K562 (cell line): ENCODE results near the gene PDCL3. TPM values are rescaled to one million over a fixed set of nuclear protein-coding genes. Genes with fewer than 3 reads are reported as not detected.
A peak's percentile ranks its signal among the peaks of the same experiment; 100 is the strongest.

Source experiments
- ATAC-seq: fragments of 200-7000 bp; cut with Tn5 transposase; 3 replicates; pipeline ENCODE4 v1.9.1; 2020; ENCODE audit warnings: moderate library complexity
- BruUV-seq: library from RNA; stranded (reverse); fragments of 400-500 nt; replicated peaks from 2 replicates; lab custom pipeline; 2021; lab: Mats Ljungman, UMichigan
- CTCF ChIA-PET: fragments of 300-600 bp; formaldehyde crosslinking; extraction: SDS; loops from one replicate; lab custom pipeline; 2021; ENCODE audit warnings: low intra/inter-chr PET ratio; lab: Yijun Ruan, JAX
- POLR2A ChIA-PET: fragments of 300-600, 350-650 bp; sonication (Branson Sonifier 250); formaldehyde crosslinking; extraction: SDS; loops from one replicate; lab custom pipeline; 2021; ENCODE audit warnings: antibody characterized with exemption, inconsistent platforms; lab: Yijun Ruan, JAX
- DNase-seq, 4 experiments: peaks; one replicate each; pipeline versions ENCODE4 v3.0.0 to v3.0.0-alpha.2; 2011 to 2018; ENCODE audit warnings: low spot score in 3 of 4, mixed read lengths in 3 of 4; ENCODE audit errors: extremely low read depth in 1 of 4
- FAIRE-seq: peaks from 2 replicates; lab custom pipeline; 2011; peaks lifted over from hg19 to GRCh38; lab: Jason Lieb, UNC
- H2AFZ ChIP-seq: 2 replicates; pipeline ENCODE4 v1.6.0; 2011; ENCODE audit warnings: low read depth, low read length, control low read depth, inconsistent platforms
- H3K27ac ChIP-seq: fragments of 200-600 bp; 3 replicates; pipeline ENCODE4 v1.8.0; 2011; ENCODE audit warnings: low read depth, mild to moderate bottlenecking, control low read depth, inconsistent platforms, low read length, moderate library complexity, mixed read lengths; ENCODE audit errors: extremely low read depth
- H3K27me3 ChIP-seq, 2 experiments: fragments of 300-600 bp in 1 of 2; 2 replicates in 1 of 2; 3 replicates in 1 of 2; pipeline versions ENCODE4 v1.6.0 to v1.8.0; 2011; ENCODE audit warnings: inconsistent platforms in 2 of 2, low read length in 2 of 2, mild to moderate bottlenecking in 1 of 2, mixed read lengths in 1 of 2, moderate library complexity in 1 of 2; ENCODE audit not compliant: control insufficient read depth in 2 of 2, insufficient read depth in 2 of 2
- H3K36me3 ChIP-seq: fragments of 300-600 bp; 3 replicates; pipeline ENCODE4 v1.8.0; 2011; ENCODE audit warnings: mild to moderate bottlenecking, low read length, inconsistent platforms; ENCODE audit not compliant: control insufficient read depth, insufficient read depth
- H3K4me1 ChIP-seq, 2 experiments: fragments of 200-600 bp in 1 of 2; replicated peaks in 1 of 2; 2 replicates in 1 of 2; 3 replicates in 1 of 2; pipeline versions ENCODE4 v1.5.1 to v1.8.0; 2011; ENCODE audit warnings: inconsistent platforms in 2 of 2, low read length in 2 of 2, mild to moderate bottlenecking in 1 of 2, mixed read lengths in 1 of 2, moderate library complexity in 1 of 2; ENCODE audit not compliant: control insufficient read depth in 2 of 2, insufficient read depth in 2 of 2
- H3K4me2 ChIP-seq: 2 replicates; pipeline ENCODE4 v1.6.1; 2011; ENCODE audit warnings: low read length, control low read depth, inconsistent platforms, mixed read lengths; ENCODE audit not compliant: insufficient read depth
- H3K4me3 ChIP-seq: fragments of 200-600 bp; sonication (generic), shearing (Covaris generic); 2 replicates; pipeline ENCODE4 v1.5.1; 2016; ENCODE audit warnings: control low read depth, inconsistent platforms
- H3K79me2 ChIP-seq: fragments of 200-600 bp; 3 replicates; pipeline ENCODE4 v1.8.0; 2011; ENCODE audit warnings: low read length, inconsistent platforms; ENCODE audit not compliant: control insufficient read depth, insufficient read depth
- H3K9ac ChIP-seq, 2 experiments: 2 replicates each; pipeline versions ENCODE4 v1.6.0 to v1.6.1; 2011; ENCODE audit warnings: low read depth in 2 of 2, low read length in 2 of 2, control low read depth in 1 of 2, inconsistent platforms in 1 of 2, mild to moderate bottlenecking in 1 of 2, mixed read lengths in 1 of 2; ENCODE audit not compliant: insufficient read depth in 1 of 2
- H3K9me1 ChIP-seq: one replicate; pipeline ENCODE4 v1.6.0; 2011; ENCODE audit warnings: inconsistent platforms, mild to moderate bottlenecking, low read length, moderate library complexity; ENCODE audit not compliant: control insufficient read depth, insufficient read depth
- H3K9me3 ChIP-seq: replicated peaks from 2 replicates; pipeline ENCODE4 v1.5.1; 2011; ENCODE audit warnings: low read depth, low read length, inconsistent platforms; ENCODE audit not compliant: control insufficient read depth, insufficient read depth
- H4K20me1 ChIP-seq: replicated peaks from 2 replicates; pipeline ENCODE4 v1.6.1; 2011; ENCODE audit warnings: low read length, inconsistent platforms, mixed read lengths; ENCODE audit not compliant: control insufficient read depth, insufficient read depth
- BACH1 ChIP-seq: fragments of 200-800 bp; sonication (Bioruptor generic); IDR thresholded peaks from 2 replicates; pipeline ENCODE4 v1.6.1; 2016; ENCODE audit warnings: missing genetic modification characterization, missing compliant biosample characterization
- CCNT2 ChIP-seq: IDR thresholded peaks from 2 replicates; pipeline ENCODE4 v1.6.1; 2011; ENCODE audit warnings: borderline replicate concordance, low read depth, mild to moderate bottlenecking, moderate library complexity, mixed read lengths, low read length; ENCODE audit not compliant: insufficient read length; ENCODE audit errors: extremely low read depth
- CHD1 ChIP-seq: fragments of 200-600 bp; sonication (generic); IDR thresholded peaks from one replicate; pipeline ENCODE4 v1.6.1; 2012; ENCODE audit warnings: mild to moderate bottlenecking, moderate library complexity, low read length, inconsistent platforms
- DIDO1 ChIP-seq: fragments of 450-650 bp; IDR thresholded peaks from 2 replicates; pipeline ENCODE4 v1.6.1; 2016; ENCODE audit warnings: low read depth, missing biosample characterization, missing genetic modification characterization
- GTF3C2 ChIP-seq: IDR thresholded peaks from 3 replicates; pipeline ENCODE4 v1.6.1; 2011; ENCODE audit warnings: borderline replicate concordance, mild to moderate bottlenecking, moderate library complexity; ENCODE audit not compliant: insufficient read length; ENCODE audit errors: extremely low read depth
- HSF4 ChIP-seq: fragments of 250-450 bp; sonication (Bioruptor Pico); IDR thresholded peaks from 2 replicates; pipeline ENCODE4 v2.1.2; 2022; ENCODE audit warnings: mild to moderate bottlenecking, moderate library complexity, borderline replicate concordance
- MCM3 ChIP-seq: fragments of 450-650 bp; IDR thresholded peaks from 2 replicates; pipeline ENCODE4 v1.6.1; 2016
- MTA1 ChIP-seq: fragments of 450-650 bp; IDR thresholded peaks from 2 replicates; pipeline ENCODE4 v1.6.1; 2017; ENCODE audit warnings: borderline replicate concordance
- PHB ChIP-seq: fragments of 250-450 bp; sonication (Bioruptor Pico); IDR thresholded peaks from 2 replicates; pipeline ENCODE4 v1.5.0; 2021
- POLR3A ChIP-seq: IDR thresholded peaks from 2 replicates; pipeline ENCODE4 v1.6.1; 2011; ENCODE audit warnings: borderline replicate concordance, mild to moderate bottlenecking, moderate library complexity; ENCODE audit not compliant: insufficient read length, insufficient read depth; ENCODE audit errors: extremely low read depth
- RFX7 ChIP-seq: fragments of 250-450 bp; sonication (Bioruptor Pico); IDR thresholded peaks from 2 replicates; pipeline ENCODE4 v1.5.1; 2021; ENCODE audit warnings: mild to moderate bottlenecking
- SNIP1 ChIP-seq: fragments of 450-650 bp; IDR thresholded peaks from 2 replicates; pipeline ENCODE4 v1.7.1; 2017; ENCODE audit warnings: low read depth, mild to moderate bottlenecking
- SRSF1 ChIP-seq: fragments of 200-400 bp; formaldehyde crosslinking; IDR thresholded peaks from 2 replicates; pipeline ENCODE4 v1.6.1; 2017; ENCODE audit warnings: mild to moderate bottlenecking, low read depth, low read length, moderate library complexity
- TSC22D4 ChIP-seq: fragments of 450-650 bp; IDR thresholded peaks from 2 replicates; pipeline ENCODE4 v1.6.1; 2016; ENCODE audit warnings: missing genetic modification characterization, missing biosample characterization, control low read depth
- WHSC1 ChIP-seq: IDR thresholded peaks from one replicate; pipeline ENCODE4 v1.6.1; 2012; ENCODE audit warnings: low read length, control low read depth, inconsistent platforms
- ZBTB12 ChIP-seq: fragments of 250-450 bp; sonication (Bioruptor Pico); IDR thresholded peaks from 2 replicates; pipeline ENCODE4 v1.4.0; 2020
- ZNF57 ChIP-seq: fragments of 450-650 bp; formaldehyde crosslinking; IDR thresholded peaks from 2 replicates; pipeline ENCODE4 v1.4.0; 2020; ENCODE audit warnings: mild to moderate bottlenecking, moderate library complexity
- ZNF740 ChIP-seq, 3 experiments: fragments of 200-800 bp in 1 of 3; sonication (Bioruptor generic) in 1 of 3; sonication (generic) in 1 of 3; formaldehyde crosslinking in 1 of 3; IDR thresholded peaks; 2 replicates each; pipeline versions ENCODE4 v1.6.1 to v1.8.0; 2016 to 2022; ENCODE audit warnings: mild to moderate bottlenecking in 2 of 3, missing compliant biosample characterization in 2 of 3, missing genetic modification characterization in 2 of 3, missing genetic modification reagents in 1 of 3
- WGBS: fragments of 100-300 bp; shearing (Covaris generic); methylation state at CpG from one replicate; pipeline ENCODE4 v1.1.6; 2016; ENCODE audit warnings: low coverage, mixed read lengths; ENCODE audit not compliant: insufficient coverage; ENCODE audit errors: missing lambda C conversion rate; 5-methylcytosine and 5-hydroxymethylcytosine counted together
- in situ Hi-C: fragments of 300-500 bp; cut with MboI; formaldehyde crosslinking; loops from 4 replicates; pipeline ENCODE4 v1.15.0; 2018; ENCODE audit warnings: inconsistent platforms, mixed read lengths
- intact Hi-C: fragments of 100-400 bp; cut with micrococcal nuclease; formaldehyde crosslinking; loops from 2 replicates; pipeline ENCODE4 v1.14.2; 2022
- polyA plus RNA-seq, 8 experiments: library from polyadenylated mRNA; depleted of rRNA in 4 of 8; stranded (reverse) in 5 of 8; unstranded in 3 of 8; fragments of >200 nt; fragmentation: Nextera tagmentation in 2 of 8; fragmentation: Illumina TruSeq in 1 of 8; extraction: Ambion mirVana in 2 of 8; extraction: Trizol in 1 of 8; gene quantifications; 2 replicates each; pipeline versions ENCODE4 v1.2.1 to v1.2.3, GENCODE V29; 2011 to 2014; ENCODE audit warnings: inconsistent platforms in 1 of 8, missing spikeins in 1 of 8
- total RNA-seq, 7 experiments: library from RNA; depleted of rRNA in 6 of 7; stranded (reverse); fragments of >200 nt in 6 of 7; fragmentation: Illumina TruSeq in 2 of 7; extraction: Trizol in 2 of 7; gene quantifications; 2 replicates each; pipeline versions ENCODE4 v1.2.1 to v1.2.3, GENCODE V29; 2011 to 2021; ENCODE audit warnings: low replicate concordance in 1 of 7

PDCL3 gene
- total and polyA plus RNA-seq, 9 of the 15 experiments (the other 6 are each of a cell fraction or from before 2014, with no cell fraction given) = 16.6 to 76.7 (median 26.9) TPM

- POLR2A ChIA-PET = no interaction called here
- BruUV-seq = no TSS peak
- CTCF ChIA-PET = no interaction called here
- peaks cover 1 to 10% of the 10 kb centered on the region in 2 experiments; a peak in 3 of 5 replicates for H3K27me3 ChIP-seq
- DNase-seq (no peak), ATAC-seq (no peak), FAIRE-seq (peak; percentile 60)
- no peaks in the 10 kb centered on the region for H4K20me1 ChIP-seq
- 23% methylated on average over 5 of the region's 5 CpGs for WGBS
- in situ Hi-C loops (no loop called here), intact Hi-C loops (no loop called here)
- no peak overlapping the region for H2AFZ ChIP-seq
- no peaks in the 10 kb centered on the region for H3K36me3 ChIP-seq
- TF ChIP-seq SNIP1 = no peak
- no peak for TF ChIP-seq HSF4 (CRISPR knock-in tag)
- no peak for TF ChIP-seq CCNT2
- TF ChIP-seq MCM3 = no peak
- TF ChIP-seq BACH1 (tag) = no peak
- no peak for TF ChIP-seq ZNF57 (CRISPR knock-in tag)
- no peak for TF ChIP-seq DIDO1 (tag)
- TF ChIP-seq GTF3C2 = no peak
- TF ChIP-seq POLR3A = no peak
- no peak for TF ChIP-seq WHSC1
- no peak for TF ChIP-seq TSC22D4 (tag)
- TF ChIP-seq ZNF740 (CRISPR knock-in tag; IDR thresholded peaks at IDR 0.05) = no peak
- TF ChIP-seq ZNF740 (tag; IDR thresholded peaks at IDR 0.05) = no peak
- TF ChIP-seq ZBTB12 (CRISPR knock-in tag) = no peak
- no peak for TF ChIP-seq MTA1
- TF ChIP-seq SRSF1 = no peak
- TF ChIP-seq RFX7 (CRISPR knock-in tag) = no peak
- TF ChIP-seq CHD1 = no peak
- TF ChIP-seq PHB (CRISPR knock-in tag) = no peak
- no peak overlapping the region for H3K4me2 ChIP-seq
- no peaks in the 10 kb centered on the region for H3K4me1 ChIP-seq
- no peak overlapping the region for H3K4me3 ChIP-seq
- H3K79me2 ChIP-seq = no peaks in the 10 kb centered on the region
- H3K9me1 ChIP-seq = no peaks in the 10 kb centered on the region
- no peak overlapping the region for H3K9ac ChIP-seq
- no peak overlapping the region for H3K27ac ChIP-seq
- H3K9me3 ChIP-seq = no peaks in the 10 kb centered on the region
These were observed 33.7 kb downstream of the PDCL3 start for GRCh38 chr2:100596465-100596864.
